ENCODE data around the gene SART3.
"Not testable (repeated sequence)": the region's sequence is repeated elsewhere in the genome, so short reads cannot be mapped to it uniquely, and the experiment has no call there.

SART3 gene

GRCh38 chr12:108517288-108518100 is 43.5 kb downstream of the SART3 start:
- DNase-seq = no peak

DNA sequence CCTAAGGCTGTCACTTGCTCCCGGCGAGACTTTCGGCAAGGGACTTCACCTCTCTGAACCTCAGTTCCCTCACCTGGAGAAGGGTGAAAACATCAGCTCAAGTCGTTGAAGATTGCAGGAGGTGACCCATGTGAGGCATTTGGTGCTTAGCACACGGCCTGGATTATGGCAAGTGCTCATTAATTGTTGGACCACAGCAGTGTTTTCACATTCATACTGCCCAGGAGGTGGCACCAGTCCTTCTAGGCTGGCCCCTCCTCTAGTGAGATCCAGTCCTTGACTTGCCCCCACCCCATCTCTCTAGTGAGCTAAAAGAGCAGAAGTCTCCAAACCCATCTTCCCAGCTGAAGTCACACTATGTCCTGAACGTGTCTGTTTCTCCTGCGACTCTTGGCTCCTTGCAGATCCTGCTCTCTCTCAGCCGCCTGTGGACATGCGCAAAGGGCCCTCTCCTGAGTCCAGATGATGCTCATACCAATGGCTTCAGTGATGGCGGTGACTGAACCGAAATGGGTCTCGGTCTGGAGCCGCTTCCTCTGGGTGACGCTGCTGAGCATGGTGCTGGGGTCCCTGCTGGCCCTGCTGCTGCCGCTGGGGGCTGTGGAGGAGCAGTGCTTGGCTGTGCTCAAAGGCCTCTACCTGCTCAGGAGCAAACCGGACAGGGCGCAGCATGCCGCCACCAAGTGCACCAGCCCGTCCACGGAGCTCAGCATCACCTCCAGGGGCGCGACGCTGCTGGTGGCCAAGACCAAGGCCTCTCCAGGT is 44.3 kb downstream of the SART3 start:
- DNase-seq = peak; percentile 7

DNA sequence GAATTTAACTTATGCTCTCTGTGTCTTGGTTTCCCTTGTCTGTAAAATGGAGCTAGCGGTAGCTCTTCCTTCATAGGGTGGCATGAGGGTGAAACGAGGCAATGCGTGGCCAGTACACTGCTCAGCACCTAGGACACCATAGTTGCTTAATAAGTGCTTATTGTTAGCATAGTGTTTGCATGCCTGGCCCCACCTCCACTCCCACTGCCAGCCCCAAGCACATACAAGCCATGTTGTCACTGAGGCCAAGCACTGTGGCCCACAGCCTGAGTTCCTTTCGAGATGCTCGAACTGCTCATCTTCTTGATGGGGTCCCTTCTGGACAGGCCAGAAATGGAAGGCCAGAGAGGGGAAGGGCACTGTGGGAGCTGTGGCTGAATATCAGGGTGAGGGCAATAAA is 45.1 kb downstream of the SART3 start:
- no peak for DNase-seq

GRCh38 chr12:108514973-108515814 is 45.8 kb downstream of the SART3 start, which contains the start of gene FICD:
TSS of gene FICD (plus strand) at chr12:108515277. CDS start at chr12:108516973, 1,696 bp downstream.
- DNase-seq = peak; percentile 99

DNA sequence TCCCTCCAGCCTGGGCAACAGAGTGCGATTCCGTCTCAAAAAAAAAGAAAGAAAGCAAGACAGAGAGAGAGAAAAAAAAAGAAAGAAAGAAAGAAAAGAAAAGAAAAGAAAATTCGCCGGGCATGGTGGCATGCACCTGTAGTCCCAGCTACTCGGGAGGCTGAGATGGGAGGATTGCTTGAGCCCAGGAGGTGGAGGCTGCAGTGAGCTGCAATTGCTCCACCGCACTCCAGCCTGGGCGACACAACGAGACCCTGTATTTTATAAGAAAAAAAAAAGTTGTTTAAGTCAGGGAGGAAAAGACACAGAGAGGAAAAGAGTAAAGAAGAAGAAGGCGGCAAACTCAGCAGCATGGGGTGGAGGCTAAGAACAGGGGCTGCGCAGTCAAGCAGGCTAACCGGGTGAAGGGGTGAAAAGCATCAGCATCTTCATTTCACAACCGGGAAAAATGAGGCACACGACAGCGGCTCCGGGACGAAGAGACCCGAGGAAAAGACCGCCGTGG is 46.5 kb downstream of the SART3 start:
- no peak for DNase-seq

DNA sequence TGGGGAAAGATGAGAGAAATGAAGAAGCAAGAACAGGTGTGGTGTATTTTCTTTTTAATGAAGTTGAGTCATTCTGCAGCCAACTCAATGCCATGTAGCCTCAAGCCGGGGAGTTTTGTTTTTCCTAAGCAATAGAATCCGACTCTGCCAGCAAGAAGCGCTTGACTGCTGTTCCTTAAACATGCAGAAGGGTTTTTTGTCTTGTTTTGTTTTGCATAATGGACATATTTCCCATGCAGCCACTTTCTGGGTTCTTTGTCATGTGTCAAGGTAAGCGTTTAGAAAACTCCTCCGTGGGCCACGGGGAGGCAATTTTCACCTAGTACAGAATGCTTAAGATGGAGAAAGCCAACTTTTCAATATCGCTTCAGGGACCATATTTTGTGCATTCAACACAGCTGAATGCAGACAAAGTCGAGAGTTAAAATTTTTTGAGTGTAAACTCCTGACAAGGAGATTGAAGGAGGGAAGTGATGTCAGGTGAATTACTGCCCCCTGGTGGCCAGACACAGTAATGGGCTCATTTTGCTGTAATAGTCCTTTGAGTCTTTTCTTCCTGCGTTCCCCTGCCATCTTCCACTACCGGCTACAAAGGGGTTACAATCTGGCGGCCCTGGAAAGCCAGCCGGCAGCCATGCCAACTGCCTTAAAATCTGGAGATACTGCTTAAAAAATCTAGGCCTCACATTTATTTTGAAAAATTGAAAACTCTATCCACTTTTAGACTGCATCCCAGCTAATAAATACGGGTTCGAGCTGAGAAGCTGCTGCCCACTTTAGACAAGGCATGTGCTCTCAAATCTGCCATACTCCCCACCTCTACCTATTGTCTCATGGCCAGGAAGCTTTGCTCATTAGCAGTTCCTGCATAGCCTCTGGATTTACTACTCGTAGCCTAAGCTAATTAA is 49.1 kb downstream of the SART3 start:
- peak; percentile 61 for DNase-seq

DNA sequence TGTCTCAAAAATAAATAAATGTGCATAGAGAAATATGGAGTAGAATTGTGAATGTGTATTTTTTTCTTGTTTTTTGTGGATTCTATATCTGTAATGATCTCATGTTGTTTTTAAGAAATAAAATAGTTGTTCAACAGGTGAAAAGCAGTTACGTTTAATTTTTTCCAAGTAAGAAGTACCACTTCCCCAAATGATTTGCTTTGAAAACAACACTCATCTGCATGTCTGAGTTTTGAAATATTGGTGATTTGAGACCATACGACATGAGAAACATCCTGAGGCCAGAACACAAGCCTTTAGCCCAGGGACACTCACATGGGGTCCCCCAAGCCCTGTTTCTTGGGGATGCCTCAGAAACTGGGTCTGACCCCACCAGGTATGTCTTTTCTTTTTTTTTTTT is 50.1 kb downstream of the SART3 start:
- DNase-seq = no peak

DNA sequence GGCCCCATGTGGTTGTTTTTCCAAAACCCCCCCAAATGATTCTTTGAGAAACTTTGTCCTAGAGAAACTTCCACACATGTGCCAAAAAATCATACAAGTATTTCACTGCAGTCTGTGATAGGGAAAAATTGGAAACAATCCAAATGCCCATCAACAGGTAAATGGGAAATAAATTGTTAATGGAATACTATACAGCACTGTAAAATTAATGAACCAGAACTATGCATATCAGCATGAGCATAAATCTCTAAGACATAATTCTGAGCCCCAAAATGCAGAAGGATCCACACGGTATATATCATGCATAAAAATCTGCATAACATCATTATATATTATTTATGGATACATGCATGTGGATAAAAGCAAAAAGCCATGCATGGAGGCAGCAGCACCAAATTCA is 51.2 kb downstream of the SART3 start:
- no peak for DNase-seq

DNA sequence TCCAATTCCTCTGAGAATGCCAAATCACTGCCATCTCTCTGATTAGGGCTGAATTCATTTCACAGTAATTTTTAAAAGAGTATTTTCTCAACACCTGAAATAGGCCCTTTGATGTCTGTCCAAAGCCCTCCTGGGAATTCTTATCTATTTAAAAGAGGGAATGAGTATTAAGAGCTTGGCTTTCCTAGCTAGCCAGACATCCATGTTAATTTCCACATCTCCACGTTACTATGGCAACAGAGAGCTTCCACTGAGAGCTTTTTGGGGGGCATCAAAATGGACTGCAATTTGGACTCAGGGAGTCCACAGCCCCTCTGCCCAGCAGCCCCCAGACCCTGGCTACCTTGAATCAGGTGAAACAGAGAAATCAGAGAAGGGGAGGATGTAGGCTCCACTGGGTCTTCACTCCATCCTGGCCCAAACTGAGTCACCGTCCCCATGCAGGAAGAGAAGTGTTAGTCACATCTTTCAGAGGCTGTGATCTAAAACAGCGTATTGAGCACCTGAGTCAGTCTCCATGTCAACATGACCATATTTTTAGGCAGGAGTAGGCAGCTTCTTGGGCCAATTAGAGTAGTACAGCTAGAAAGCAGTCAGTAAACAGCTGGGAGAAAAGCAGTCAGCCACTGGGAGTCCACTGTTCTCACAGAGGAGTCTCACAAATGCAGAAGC is 52.9 kb downstream of the SART3 start:
- DNase-seq = no peak

DNA sequence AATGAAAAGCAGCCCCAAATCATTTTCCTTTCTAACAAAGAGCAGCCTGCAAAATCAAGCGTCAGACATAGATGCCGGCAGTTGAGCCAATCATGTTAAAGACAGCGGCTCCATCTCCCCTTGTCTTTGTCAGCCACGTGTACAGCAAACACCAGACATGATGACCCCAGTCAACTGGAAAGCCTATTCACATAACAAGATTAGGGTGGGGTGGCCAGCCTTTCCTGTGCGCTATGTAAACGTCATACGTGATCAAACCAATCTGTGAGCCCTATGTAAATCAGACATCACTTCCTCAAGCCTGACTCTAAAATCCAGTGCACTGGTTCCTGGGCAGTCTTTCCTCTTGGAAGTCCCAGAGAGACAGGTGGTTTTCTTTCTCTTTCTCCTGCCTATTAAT is 55.8 kb downstream of the SART3 start:
- peak; percentile 59 for DNase-seq

DNA sequence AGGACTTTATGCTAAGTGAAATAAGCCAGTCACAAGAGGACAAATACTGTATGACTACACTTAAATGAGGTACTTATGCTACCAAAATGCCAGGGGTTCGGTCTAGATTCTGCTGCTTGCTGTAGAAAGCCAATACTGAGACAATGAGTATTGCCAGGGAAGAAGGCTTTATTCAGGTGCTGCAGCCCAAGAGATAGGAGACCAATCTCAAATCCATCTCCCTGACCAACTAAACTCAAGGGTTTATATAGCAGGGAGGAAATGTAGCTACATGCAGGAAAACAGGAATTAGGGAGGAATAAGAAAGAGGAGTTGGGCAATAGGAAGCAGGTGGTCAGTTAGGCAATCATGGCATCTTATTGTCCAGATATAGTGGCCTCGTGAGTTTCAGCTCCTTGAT is 58.1 kb downstream of the SART3 start:
- no peak for DNase-seq

DNA sequence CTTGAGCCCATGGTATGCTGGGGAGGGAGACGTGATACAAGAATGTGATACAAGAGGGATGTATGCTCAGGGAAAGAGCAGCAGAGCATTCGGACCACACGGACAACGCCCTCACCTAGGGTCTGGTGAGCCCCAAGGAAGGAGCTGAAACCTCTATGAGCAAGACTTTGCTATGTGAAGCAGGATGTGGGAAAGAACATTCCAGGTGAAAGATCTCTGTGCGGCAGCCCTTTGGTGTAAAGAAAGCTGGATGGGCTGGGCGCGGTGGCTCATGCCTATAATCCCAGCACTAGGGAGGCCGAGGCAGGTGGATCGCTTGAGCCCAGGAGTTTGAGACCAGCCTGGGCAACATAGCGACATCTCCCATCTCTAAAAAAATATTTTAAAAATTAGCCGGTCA is 62.8 kb downstream of the SART3 start:
- DNase-seq = no peak

DNA sequence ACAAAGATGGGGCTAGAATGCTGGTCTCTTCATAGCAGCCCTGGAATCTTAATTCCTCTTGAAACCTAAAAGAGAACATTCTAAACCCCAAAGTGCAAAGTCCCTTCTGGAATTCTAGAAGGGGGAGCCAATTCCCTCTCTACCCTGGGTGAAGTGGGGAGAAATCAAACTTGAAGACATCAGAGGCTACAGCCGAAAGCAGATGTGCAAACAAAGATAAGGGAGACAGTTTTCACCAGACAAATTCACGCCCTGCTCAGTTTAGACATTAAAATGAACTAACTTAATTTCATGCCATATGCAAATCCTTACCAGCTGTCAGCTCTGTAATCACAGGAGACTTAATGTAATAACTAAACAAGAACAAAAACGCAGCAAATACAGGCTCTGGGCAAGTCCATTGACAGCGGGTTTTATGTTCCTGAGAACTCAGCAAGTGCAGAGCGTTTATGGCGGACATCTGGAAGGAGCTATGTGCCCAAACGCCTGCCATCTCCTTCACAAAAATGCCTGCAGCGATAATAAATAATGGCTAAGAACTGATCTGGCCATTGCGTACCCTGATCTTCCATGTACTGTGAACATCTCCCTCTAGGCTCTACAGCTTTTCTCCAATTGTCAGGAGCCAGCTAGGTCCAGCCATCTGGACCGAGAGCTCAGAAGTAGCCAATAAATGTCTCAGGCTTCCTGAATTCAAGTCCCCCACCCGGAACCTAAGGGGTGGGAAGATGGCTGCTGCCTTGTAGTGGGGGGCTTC is 65.0 kb downstream of the SART3 start:
- no peak for DNase-seq

- DNase-seq = no peak
These were observed 65.9 kb downstream of the SART3 start for GRCh38 chr12:108495054-108495453.

DNA sequence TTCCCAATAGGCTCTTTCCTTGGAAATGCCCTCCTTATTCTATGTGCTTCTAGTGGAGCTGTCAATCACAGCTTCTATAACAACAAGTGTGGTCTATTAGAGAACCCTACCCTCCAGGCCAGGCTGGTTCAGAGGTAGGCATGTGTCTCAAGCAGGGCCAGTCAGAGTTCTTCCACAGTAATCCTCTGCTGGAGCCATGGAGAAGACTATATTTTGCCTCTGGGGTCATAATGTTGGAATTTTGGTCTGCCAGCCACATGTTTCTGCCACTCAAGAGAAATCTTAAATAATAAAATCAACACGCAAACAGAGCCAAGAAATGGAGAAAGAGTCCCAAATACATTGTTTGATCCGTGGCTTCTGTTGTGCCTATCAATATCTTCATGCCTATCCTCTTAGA is 69.7 kb downstream of the SART3 start:
- DNase-seq = no peak

GRCh38 chr12:108487029-108487428 is 73.9 kb downstream of the SART3 start:
- not testable (repeated sequence) for DNase-seq

GRCh38 chr12:108485371-108485770 is 75.6 kb downstream of the SART3 start:
- DNase-seq = not testable (repeated sequence)

GRCh38 chr12:108484845-108485244 is 76.1 kb downstream of the SART3 start:
- DNase-seq = no peak

DNA sequence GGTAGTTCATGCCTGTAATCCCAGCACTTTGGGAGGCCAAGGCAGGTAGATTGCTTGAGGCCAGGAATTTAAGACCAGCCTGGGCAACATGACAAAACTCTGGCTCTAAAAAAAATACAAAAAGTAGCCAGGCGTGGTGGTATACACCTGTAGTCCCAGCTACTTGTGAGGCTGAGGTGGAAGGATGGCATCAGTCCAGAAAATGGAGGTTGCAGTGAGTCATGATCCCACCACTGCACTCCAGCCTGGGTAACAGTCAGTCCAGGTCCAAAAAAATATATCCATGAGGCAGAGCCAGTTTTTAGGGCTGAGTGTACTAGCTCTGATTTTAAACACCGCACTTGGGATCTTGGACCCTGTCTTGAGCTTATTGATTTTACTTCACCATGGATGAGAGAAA is 76.5 kb downstream of the SART3 start:
- DNase-seq = no peak

GRCh38 chr12:108483213-108484059 is 77.5 kb downstream of the SART3 start:
- DNase-seq = no peak
